ENCODE results near the gene LRRC40.

Gene LRRC40

GRCh38 chr1:70117046-70117445 is 88.3 kb downstream of the LRRC40 start:
- DNase-seq (ENCODE audit: low spot score) (no peak), FAIRE-seq (no peak)

- FAIRE-seq (no peak), DNase-seq (ENCODE audit: low spot score) (no peak)
Measured at GRCh38 chr1:70115315-70115714, 90.1 kb downstream of the LRRC40 start.

GRCh38 chr1:70112838-70113237 is 92.5 kb downstream of the LRRC40 start:
- DNase-seq (ENCODE audit: low spot score) (no peak), FAIRE-seq (no peak)

GRCh38 chr1:70109241-70109640 is 96.1 kb downstream of the LRRC40 start:
- DNase-seq (ENCODE audit: low spot score), result no peak
- FAIRE-seq, result no peak

GRCh38 chr1:70103770-70104169 is 101.6 kb downstream of the LRRC40 start:
- DNase-seq (ENCODE audit: low spot score) (no peak), FAIRE-seq (no peak)

GRCh38 chr1:70101774-70102173 is 103.6 kb downstream of the LRRC40 start:
- FAIRE-seq (no peak), DNase-seq (ENCODE audit: low spot score) (no peak)

- FAIRE-seq (no peak), DNase-seq (ENCODE audit: low spot score) (no peak)
Measured at GRCh38 chr1:70101231-70101630, 104.1 kb downstream of the LRRC40 start.

Data from RCC 7860 (cell line).